GM12878 (cell line): ENCODE results near the gene SLC7A5. TPM values are rescaled to one million over a fixed set of nuclear protein-coding genes. Genes with fewer than 3 reads are reported as not detected.

Experiments used
- ATAC-seq: fragments of 200-7000 bp; cut with Tn5 transposase; 3 replicates; pipeline ENCODE4 v1.9.1; 2020; ENCODE audit warnings: mild to moderate bottlenecking, moderate library complexity
- BruUV-seq: library from RNA; stranded (reverse); fragments of 400-500 nt; replicated peaks from 2 replicates; lab custom pipeline; 2021; lab: Mats Ljungman, UMichigan
- CTCF ChIA-PET: fragments of 300-600 bp; sonication (Branson Sonifier 250); formaldehyde crosslinking; extraction: SDS; loops from one replicate; lab custom pipeline; 2021; ENCODE audit warnings: inconsistent platforms; lab: Yijun Ruan, JAX
- POLR2A ChIA-PET: fragments of 350-600 bp; formaldehyde crosslinking; extraction: SDS; loops from one replicate; lab custom pipeline; 2021; ENCODE audit warnings: inconsistent platforms; lab: Charles Lee
- RAD21 ChIA-PET: fragments of 300-600 bp; sonication (Branson Sonifier 250); formaldehyde crosslinking; loops from one replicate; lab custom pipeline; 2023; ENCODE audit warnings: antibody characterized with exemption; ENCODE audit not compliant: unreplicated experiment; lab: Charles Lee
- SMC1A ChIA-PET: fragments of 300-600 bp; sonication (Branson Sonifier 250); formaldehyde crosslinking; loops from one replicate; lab custom pipeline; 2023; ENCODE audit not compliant: unreplicated experiment, uncharacterized antibody; lab: Charles Lee
- DNase-seq: peaks from one replicate; pipeline ENCODE4 v3.0.0-alpha.2; 2011; ENCODE audit warnings: low read depth, low spot score
- FAIRE-seq: peaks from 3 replicates; lab custom pipeline; 2011; peaks lifted over from hg19 to GRCh38; lab: Jason Lieb, UNC
- H2AFZ ChIP-seq: 2 replicates; pipeline ENCODE4 v1.6.0; 2011; ENCODE audit warnings: low read depth, low read length, control low read depth; ENCODE audit not compliant: control insufficient read depth
- H3K27ac ChIP-seq: 2 replicates; pipeline ENCODE4 v1.5.1; 2011; ENCODE audit warnings: control low read depth; ENCODE audit not compliant: control insufficient read depth, insufficient read depth
- H3K27me3 ChIP-seq, 2 experiments: replicated peaks in 1 of 2; 2 replicates each; pipeline versions ENCODE4 v1.6.0 to v1.6.1; 2011; ENCODE audit warnings: low read length in 1 of 2; ENCODE audit not compliant: control insufficient read depth in 2 of 2, insufficient read depth in 2 of 2
- H3K36me3 ChIP-seq, 2 experiments: 2 replicates each; pipeline ENCODE4 v1.5.1; 2011; ENCODE audit warnings: low read length in 1 of 2; ENCODE audit not compliant: control insufficient read depth in 2 of 2, insufficient read depth in 2 of 2
- H3K4me1 ChIP-seq: 2 replicates; pipeline ENCODE4 v1.6.1; 2011; ENCODE audit warnings: mild to moderate bottlenecking, low read length, moderate library complexity, mixed read lengths; ENCODE audit not compliant: control insufficient read depth, insufficient read depth
- H3K4me2 ChIP-seq: 2 replicates; pipeline ENCODE4 v1.6.0; 2011; ENCODE audit warnings: control low read depth; ENCODE audit not compliant: control insufficient read depth, insufficient read depth
- H3K4me3 ChIP-seq: fragments of 200-600 bp; sonication (generic); 2 replicates; pipeline ENCODE4 v1.5.1; 2016
- H3K79me2 ChIP-seq: 2 replicates; pipeline ENCODE4 v1.6.0; 2011; ENCODE audit warnings: low read length; ENCODE audit not compliant: control insufficient read depth, insufficient read depth
- H3K9ac ChIP-seq: 2 replicates; pipeline ENCODE4 v1.8.0; 2011; ENCODE audit warnings: low read length, control low read depth, mixed read lengths; ENCODE audit not compliant: control insufficient read depth, insufficient read depth
- H3K9me3 ChIP-seq: replicated peaks from 3 replicates; pipeline ENCODE4 v1.5.1; 2011; ENCODE audit warnings: mild to moderate bottlenecking, low read length; ENCODE audit not compliant: control insufficient read depth, insufficient read depth
- H4K20me1 ChIP-seq: 2 replicates; pipeline ENCODE4 v1.6.0; 2011; ENCODE audit not compliant: control insufficient read depth, insufficient read depth
- ATF2 ChIP-seq: IDR thresholded peaks from 2 replicates; pipeline ENCODE4 v1.6.1; 2012; ENCODE audit warnings: low read length, inconsistent platforms
- CUX1 ChIP-seq: IDR thresholded peaks from 2 replicates; pipeline ENCODE4 v1.6.1; 2012; ENCODE audit warnings: improper control_type of control experiment, low read depth, low read length; ENCODE audit not compliant: insufficient replicate concordance
- EZH2 ChIP-seq: IDR thresholded peaks from 2 replicates; pipeline ENCODE4 v1.6.1; 2012; ENCODE audit warnings: low read depth, mild to moderate bottlenecking, control low read depth, inconsistent platforms, low read length, borderline replicate concordance; ENCODE audit not compliant: control insufficient read depth
- FOXM1 ChIP-seq: IDR thresholded peaks from 2 replicates; pipeline ENCODE4 v1.6.1; 2012; ENCODE audit warnings: low read depth, mild to moderate bottlenecking, inconsistent platforms, low read length, moderate library complexity
- HDGF ChIP-seq: fragments of 450-650 bp; IDR thresholded peaks from 2 replicates; pipeline ENCODE4 v1.6.1; 2016; ENCODE audit warnings: antibody characterized with exemption
- MLLT1 ChIP-seq: fragments of 450-650 bp; IDR thresholded peaks from 2 replicates; pipeline ENCODE4 v1.6.1; 2016; ENCODE audit warnings: mild to moderate bottlenecking
- NBN ChIP-seq: fragments of 450-650 bp; IDR thresholded peaks from 2 replicates; pipeline ENCODE4 v1.6.1; 2016
- SIN3A ChIP-seq: IDR thresholded peaks from 2 replicates; pipeline ENCODE4 v1.6.1; 2012; ENCODE audit warnings: low read depth, low read length, improper control_type of control experiment
- SIX5 ChIP-seq: IDR thresholded peaks from 2 replicates; pipeline ENCODE4 v1.6.1; 2011; ENCODE audit warnings: mild to moderate bottlenecking, low read depth, low read length, moderate library complexity; ENCODE audit not compliant: severe bottlenecking
- SUZ12 ChIP-seq: fragments of 200-600 bp; sonication (generic); IDR thresholded peaks from one replicate; pipeline ENCODE4 v1.6.1; 2018; ENCODE audit warnings: antibody characterized with exemption, mild to moderate bottlenecking; ENCODE audit not compliant: unreplicated experiment
- USF2 ChIP-seq: IDR thresholded peaks from 2 replicates; pipeline ENCODE4 v1.6.1; 2011; ENCODE audit warnings: low read depth, low read length, improper control_type of control experiment, borderline replicate concordance
- WGBS: methylation state at CpG from one replicate; pipeline ENCODE4 v1.1.6; 2016; ENCODE audit warnings: low lambda C conversion rate; ENCODE audit not compliant: insufficient replicate concordance, insufficient coverage; ENCODE audit errors: missing lambda C conversion rate; 5-methylcytosine and 5-hydroxymethylcytosine counted together
- in situ Hi-C: fragments of 300-500 bp; cut with MboI; formaldehyde crosslinking; loops from 9 replicates; pipeline ENCODE4 v1.14.3; 2018; ENCODE audit warnings: mixed read lengths
- intact Hi-C: fragments of 100-400 bp; cut with micrococcal nuclease; formaldehyde crosslinking; loops from one replicate; pipeline ENCODE4 v1.14.2; 2022; ENCODE audit not compliant: unreplicated experiment
- polyA plus RNA-seq, 11 experiments: library from polyadenylated mRNA; depleted of rRNA in 4 of 11; unstranded in 6 of 11; stranded (reverse) in 5 of 11; fragments of >200 nt; fragmentation: Nextera tagmentation in 4 of 11; fragmentation: Illumina TruSeq in 1 of 11; extraction: Ambion mirVana in 4 of 11; extraction: Trizol in 1 of 11; gene quantifications; 1 replicate in 1 of 11; 2 replicates in 10 of 11; pipeline versions ENCODE4 v1.2.1 to v1.2.3, GENCODE V29; 2011 to 2016; ENCODE audit warnings: inconsistent platforms in 2 of 11, missing spikeins in 2 of 11, low read depth in 1 of 11
- total RNA-seq, 4 experiments: library from RNA; depleted of rRNA in 3 of 4; stranded (reverse); fragments of >200 nt in 3 of 4; fragmentation: Illumina TruSeq in 1 of 4; extraction: Trizol in 1 of 4; gene quantifications; 2 replicates each; pipeline versions ENCODE4 v1.2.1 to v1.2.3, GENCODE V29; 2013 to 2021

SLC7A5 gene
- total and polyA plus RNA-seq, 10 of the 15 experiments (the other 5 are each of a cell fraction or from before 2014, with no cell fraction given): 2.3 to 101 (median 35.8) TPM

- DNase-seq (no peak), FAIRE-seq (no peak), ATAC-seq (no peak)
- intact Hi-C loops (no loop called here), in situ Hi-C loops (no loop called here)
- H3K4me1 ChIP-seq: no peaks in the 10 kb centered on the region; the same call in 1 of the 2 replicates
- H2AFZ ChIP-seq: no peak overlapping the region
- no peaks in the 10 kb centered on the region for H3K36me3 ChIP-seq
- ChIA-PET POLR2A (no interaction called here), RAD21 (no interaction called here), SMC1A (no interaction called here), CTCF (no interaction called here)
- no TSS peak for BruUV-seq
- no peaks in the 10 kb centered on the region; a peak in 1 of 4 replicates for H3K27me3 ChIP-seq
- no peak for TF ChIP-seq SIX5
- no peak for TF ChIP-seq EZH2
- TF ChIP-seq ATF2: no peak
- TF ChIP-seq USF2: no peak
- TF ChIP-seq SIN3A: no peak
- no peak for TF ChIP-seq NBN
- TF ChIP-seq FOXM1: no peak
- TF ChIP-seq SUZ12: no peak
- no peak for TF ChIP-seq CUX1
- TF ChIP-seq MLLT1: no peak
- no peak for TF ChIP-seq HDGF
- H3K4me2 ChIP-seq: no peak overlapping the region
- no peak overlapping the region for H3K4me3 ChIP-seq
- no peaks in the 10 kb centered on the region for H4K20me1 ChIP-seq
- no peak overlapping the region for H3K9ac ChIP-seq
- WGBS: 43% methylated on average over 17 of the region's 17 CpGs
- H3K9me3 ChIP-seq: no peaks in the 10 kb centered on the region; the same call in 2 of the 3 replicates
- H3K79me2 ChIP-seq: no peaks in the 10 kb centered on the region
- no peak overlapping the region for H3K27ac ChIP-seq
Measured at GRCh38 chr16:87880117-87880696, 10.9 kb upstream of the SLC7A5 start.
